ENCODE data around the gene SUMO3. TPM values are rescaled to one million over a fixed set of nuclear protein-coding genes. Genes with fewer than 3 reads are reported as not detected.

Gene SUMO3
- total and polyA plus RNA-seq, 2 of the 4 experiments (the other 2 are of a cell fraction) = 64.9 to 101 TPM

DNA sequence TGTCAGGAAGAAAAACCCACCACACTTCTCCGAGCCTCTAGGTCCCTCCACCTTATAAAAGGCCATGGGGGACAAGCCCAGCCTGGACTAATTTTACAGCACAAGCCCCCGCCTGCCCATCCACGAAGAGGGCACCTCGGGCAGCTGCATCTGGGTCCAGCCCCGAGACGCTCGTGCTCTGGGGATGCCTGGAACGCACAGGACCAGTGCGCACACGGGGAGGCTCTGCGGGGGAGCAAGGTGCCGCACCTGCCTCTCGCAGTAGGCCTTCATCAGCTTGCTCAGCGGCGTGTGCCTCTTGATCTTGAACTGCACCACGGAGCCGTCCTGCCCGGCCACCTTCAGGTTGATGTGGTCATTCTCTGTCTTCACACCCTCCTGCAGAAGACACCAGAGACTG, 4.1 kb downstream of the SUMO3 start:
- ChIA-PET POLR2A (ENCODE audit: unreplicated experiment) (no interaction called here), CTCF (no interaction called here)
- Histone ChIP-seq H3K9ac (ENCODE audit: low read depth, low read length) (no peak overlapping the region), H2AFZ (replicated peaks; ENCODE audit: low read length, poor library complexity) (no peak overlapping the region), H3K4ac (ENCODE audit: low read depth, low read length) (no peak overlapping the region), H4K20me1 (ENCODE audit: insufficient read depth, low read length) (peaks cover 78% of the 10 kb centered on the region), H3K18ac (ENCODE audit: low read depth, low read length) (no peak overlapping the region), H2BK20ac (ENCODE audit: low read depth, low read length) (no peak overlapping the region), H3K9me3 (ENCODE audit: control insufficient read depth, insufficient read depth, low read length) (peaks cover 2% of the 10 kb centered on the region), H2BK5ac (ENCODE audit: low read depth, low read length, poor library complexity, severe bottlenecking) (no peak overlapping the region), H3K9me1 (ENCODE audit: insufficient read depth, low read length) (peaks cover 11% of the 10 kb centered on the region), H4K8ac (ENCODE audit: low read depth in 2 of 2, low read length in 2 of 2) (no peak overlapping the region), H3K4me3 (ENCODE audit: insufficient read depth, low read depth, low read length) (no peak overlapping the region), H3K4me1 (ENCODE audit: control insufficient read depth, insufficient read depth, low read length) (peaks cover 8% of the 10 kb centered on the region; the same call in 1 of the 2 replicates), H3K27me3 (ENCODE audit: control insufficient read depth, insufficient read depth, low read length) (no peaks in the 10 kb centered on the region), H2AK9ac (replicated peaks; ENCODE audit: low read depth, low read length, poor library complexity) (no peak overlapping the region), H2BK120ac (ENCODE audit: low read depth, low read length) (no peak overlapping the region), H3K36me3 (ENCODE audit: control insufficient read depth, insufficient read depth, low read length) (peaks cover 28% of the 10 kb centered on the region), H3K27ac (ENCODE audit: insufficient read depth, low read length) (no peak overlapping the region), H3K14ac (replicated peaks; ENCODE audit: low read depth, low read length) (no peak overlapping the region), H3K56ac (ENCODE audit: extremely low read depth, insufficient read depth, low read length) (no peak overlapping the region), H2BK15ac (ENCODE audit: low read depth, low read length) (no peak overlapping the region), H3K23ac (ENCODE audit: low read depth, low read length) (no peak overlapping the region), H4K5ac (ENCODE audit: low read depth, low read length) (no peak overlapping the region), H2AK5ac (ENCODE audit: low read depth, low read length) (no peak overlapping the region), H4K91ac (ENCODE audit: insufficient read depth, low read depth, low read length) (no peak overlapping the region), H3K4me2 (ENCODE audit: low read depth, low read length) (no peak overlapping the region), H3K79me1 (ENCODE audit: low read depth in 1 of 2, low read length in 2 of 2) (peaks cover 32 to 87% of the 10 kb centered on the region in 2 experiments)
- no TSS peak for BruUV-seq (replicated peaks)
- DNase-seq (no peak), ATAC-seq (ENCODE audit: low read depth) (no peak)
- TF ChIP-seq BHLHE40 (IDR thresholded peaks at IDR 0.05; ENCODE audit: low read depth, low read length) = no peak
- no peak for TF ChIP-seq CEBPB (IDR thresholded peaks at IDR 0.05; ENCODE audit: low read depth, low read length)
- no peak for TF ChIP-seq CHD1 (IDR thresholded peaks at IDR 0.05; ENCODE audit: low read depth, low read length)
- TF ChIP-seq SMC3 (IDR thresholded peaks at IDR 0.05; ENCODE audit: low read depth, low read length) = no peak
- no peak for TF ChIP-seq FOS (IDR thresholded peaks at IDR 0.05; ENCODE audit: low read depth, low read length)
- TF ChIP-seq, protein P1, sequence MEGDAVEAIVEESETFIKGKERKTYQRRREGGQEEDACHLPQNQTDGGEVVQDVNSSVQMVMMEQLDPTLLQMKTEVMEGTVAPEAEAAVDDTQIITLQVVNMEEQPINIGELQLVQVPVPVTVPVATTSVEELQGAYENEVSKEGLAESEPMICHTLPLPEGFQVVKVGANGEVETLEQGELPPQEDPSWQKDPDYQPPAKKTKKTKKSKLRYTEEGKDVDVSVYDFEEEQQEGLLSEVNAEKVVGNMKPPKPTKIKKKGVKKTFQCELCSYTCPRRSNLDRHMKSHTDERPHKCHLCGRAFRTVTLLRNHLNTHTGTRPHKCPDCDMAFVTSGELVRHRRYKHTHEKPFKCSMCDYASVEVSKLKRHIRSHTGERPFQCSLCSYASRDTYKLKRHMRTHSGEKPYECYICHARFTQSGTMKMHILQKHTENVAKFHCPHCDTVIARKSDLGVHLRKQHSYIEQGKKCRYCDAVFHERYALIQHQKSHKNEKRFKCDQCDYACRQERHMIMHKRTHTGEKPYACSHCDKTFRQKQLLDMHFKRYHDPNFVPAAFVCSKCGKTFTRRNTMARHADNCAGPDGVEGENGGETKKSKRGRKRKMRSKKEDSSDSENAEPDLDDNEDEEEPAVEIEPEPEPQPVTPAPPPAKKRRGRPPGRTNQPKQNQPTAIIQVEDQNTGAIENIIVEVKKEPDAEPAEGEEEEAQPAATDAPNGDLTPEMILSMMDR (conservative IDR thresholded peaks at IDR 0.05; ENCODE audit: low read depth, low read length) = no peak
- TF ChIP-seq POLR2A (IDR thresholded peaks at IDR 0.05; ENCODE audit: low read depth, low read length) = no peak
- TF ChIP-seq MAFK (IDR thresholded peaks at IDR 0.05; ENCODE audit: low read depth, low read length) = no peak
- TF ChIP-seq RAD21 (IDR thresholded peaks at IDR 0.05; ENCODE audit: low read length) = no peak
- TF ChIP-seq NFE2L2 (IDR thresholded peaks at IDR 0.05; ENCODE audit: low read depth, low read length) = no peak
- TF ChIP-seq MXI1 (IDR thresholded peaks at IDR 0.05; ENCODE audit: borderline replicate concordance, low read depth, low read length) = no peak
- TF ChIP-seq, protein P2, sequence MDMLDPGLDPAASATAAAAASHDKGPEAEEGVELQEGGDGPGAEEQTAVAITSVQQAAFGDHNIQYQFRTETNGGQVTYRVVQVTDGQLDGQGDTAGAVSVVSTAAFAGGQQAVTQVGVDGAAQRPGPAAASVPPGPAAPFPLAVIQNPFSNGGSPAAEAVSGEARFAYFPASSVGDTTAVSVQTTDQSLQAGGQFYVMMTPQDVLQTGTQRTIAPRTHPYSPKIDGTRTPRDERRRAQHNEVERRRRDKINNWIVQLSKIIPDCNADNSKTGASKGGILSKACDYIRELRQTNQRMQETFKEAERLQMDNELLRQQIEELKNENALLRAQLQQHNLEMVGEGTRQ (IDR thresholded peaks at IDR 0.05; ENCODE audit: low read depth, low read length) = no peak
- no peak for TF ChIP-seq RFX5 (IDR thresholded peaks at IDR 0.05; ENCODE audit: low read depth, low read length)
- dilution Hi-C loops (cut with HindIII; ENCODE audit: low sequenced_read_pairs, unreplicated experiment) (no loop called here), intact Hi-C loops (cut with micrococcal nuclease) (no loop called here), in situ Hi-C loops (cut with MboI; ENCODE audit: low sequenced_read_pairs) (loop anchor here (25.0 kb wide), 1 partner anchor 299 kb away; no protein-coding TSS in a partner anchor)
- WGBS, 2 experiments (ENCODE audit: extremely low coverage in 2 of 2, insufficient read length in 1 of 2) = 92% methylated on average over 18 of the region's 18 CpGs; no CpG with 5 or more reads in 1 of the 2 experiments

Data from IMR-90 (cell line).